WTC11 (cell line): ENCODE results near the gene PLPPR5.

Experiments
- ATF1 ChIP-seq: sonication (generic); formaldehyde crosslinking; IDR thresholded peaks from 2 replicates; pipeline ENCODE4 v1.8.1; 2023; ENCODE audit warnings: mild to moderate bottlenecking, moderate library complexity, missing genetic modification reagents
- E2F1 ChIP-seq: sonication (generic); formaldehyde crosslinking; IDR thresholded peaks from 2 replicates; pipeline ENCODE4 v1.8.0; 2022; ENCODE audit warnings: mild to moderate bottlenecking, missing genetic modification reagents
- FOXJ3 ChIP-seq: sonication (generic); formaldehyde crosslinking; IDR thresholded peaks from 2 replicates; pipeline ENCODE4 v1.9.0; 2021; ENCODE audit warnings: missing genetic modification reagents, mild to moderate bottlenecking, borderline replicate concordance
- MLX ChIP-seq: sonication (generic); formaldehyde crosslinking; IDR thresholded peaks from 2 replicates; pipeline ENCODE4 v1.8.1; 2023; ENCODE audit warnings: mild to moderate bottlenecking, missing genetic modification reagents, moderate library complexity
- MYBL2 ChIP-seq: sonication (generic); formaldehyde crosslinking; IDR thresholded peaks from 2 replicates; pipeline ENCODE4 v1.8.1; 2023; ENCODE audit warnings: mild to moderate bottlenecking, moderate library complexity, missing genetic modification reagents
- NFATC4 ChIP-seq: fragments of 250-450 bp; sonication (Bioruptor Pico); IDR thresholded peaks from 2 replicates; pipeline ENCODE4 v1.9.0; 2021; ENCODE audit warnings: mild to moderate bottlenecking
- NR3C1 ChIP-seq: sonication (generic); formaldehyde crosslinking; conservative IDR thresholded peaks from 2 replicates; pipeline ENCODE4 v1.8.1; 2023; ENCODE audit warnings: low read depth, mild to moderate bottlenecking, missing genetic modification reagents
- SOX15 ChIP-seq: fragments of 250-450 bp; sonication (Bioruptor Pico); IDR thresholded peaks from 2 replicates; pipeline ENCODE4 v1.9.0; 2021; ENCODE audit warnings: mild to moderate bottlenecking
- TCF7 ChIP-seq: sonication (generic); formaldehyde crosslinking; IDR thresholded peaks from 2 replicates; pipeline ENCODE4 v1.8.0; 2022; ENCODE audit warnings: mild to moderate bottlenecking, low read depth, missing genetic modification reagents, moderate library complexity
- ZBTB43 ChIP-seq: sonication (generic); formaldehyde crosslinking; IDR thresholded peaks from 2 replicates; pipeline ENCODE4 v1.8.1; 2023; ENCODE audit warnings: mild to moderate bottlenecking, missing genetic modification reagents
- ZNF423 ChIP-seq: fragments of 250-450 bp; sonication (Bioruptor Pico); IDR thresholded peaks from 2 replicates; pipeline ENCODE4 v2.1.2; 2022; ENCODE audit warnings: mild to moderate bottlenecking, moderate library complexity
- TF ChIP-seq, protein P1 (sequence below): fragments of 200-600 bp; IDR thresholded peaks from 2 replicates; pipeline ENCODE4 v1.8.0; 2022; ENCODE audit warnings: antibody characterized with exemption

GRCh38 chr1:98887507-98887906 is 117.2 kb downstream of the PLPPR5 start:
- TF ChIP-seq NFATC4 (CRISPR knock-in tag) = no peak
- no peak for TF ChIP-seq MLX (CRISPR knock-in tag)
- TF ChIP-seq ZBTB43 = no peak
- TF ChIP-seq, protein P1, sequence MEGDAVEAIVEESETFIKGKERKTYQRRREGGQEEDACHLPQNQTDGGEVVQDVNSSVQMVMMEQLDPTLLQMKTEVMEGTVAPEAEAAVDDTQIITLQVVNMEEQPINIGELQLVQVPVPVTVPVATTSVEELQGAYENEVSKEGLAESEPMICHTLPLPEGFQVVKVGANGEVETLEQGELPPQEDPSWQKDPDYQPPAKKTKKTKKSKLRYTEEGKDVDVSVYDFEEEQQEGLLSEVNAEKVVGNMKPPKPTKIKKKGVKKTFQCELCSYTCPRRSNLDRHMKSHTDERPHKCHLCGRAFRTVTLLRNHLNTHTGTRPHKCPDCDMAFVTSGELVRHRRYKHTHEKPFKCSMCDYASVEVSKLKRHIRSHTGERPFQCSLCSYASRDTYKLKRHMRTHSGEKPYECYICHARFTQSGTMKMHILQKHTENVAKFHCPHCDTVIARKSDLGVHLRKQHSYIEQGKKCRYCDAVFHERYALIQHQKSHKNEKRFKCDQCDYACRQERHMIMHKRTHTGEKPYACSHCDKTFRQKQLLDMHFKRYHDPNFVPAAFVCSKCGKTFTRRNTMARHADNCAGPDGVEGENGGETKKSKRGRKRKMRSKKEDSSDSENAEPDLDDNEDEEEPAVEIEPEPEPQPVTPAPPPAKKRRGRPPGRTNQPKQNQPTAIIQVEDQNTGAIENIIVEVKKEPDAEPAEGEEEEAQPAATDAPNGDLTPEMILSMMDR = no peak
- TF ChIP-seq ZNF423 (CRISPR knock-in tag) = no peak
- TF ChIP-seq FOXJ3 (CRISPR knock-in tag) = no peak
- TF ChIP-seq E2F1 (CRISPR knock-in tag) = no peak
- no peak for TF ChIP-seq SOX15 (CRISPR knock-in tag)
- TF ChIP-seq NR3C1 (CRISPR knock-in tag) = no peak
- TF ChIP-seq TCF7 (CRISPR knock-in tag) = no peak
- TF ChIP-seq ATF1 (CRISPR knock-in tag) = no peak
- TF ChIP-seq MYBL2 (CRISPR knock-in tag) = no peak
